Measurements from ENCODE around the gene BRIP1. TPM values are rescaled to one million over a fixed set of nuclear protein-coding genes. Genes with fewer than 3 reads are reported as not detected.
"Not testable (repeated sequence)": the region's sequence is repeated elsewhere in the genome, so short reads cannot be mapped to it uniquely, and the experiment has no call there.

Gene BRIP1
- polyA plus RNA-seq: 2.7 TPM

- no peaks in the 10 kb centered on the region for H3K36me3 Mint-ChIP-seq
- H3K4me1 Mint-ChIP-seq: peaks cover 13 to 32% (median 25%) of the 10 kb centered on the region in 3 donors
- H3K9me3 Mint-ChIP-seq: no peaks in the 10 kb centered on the region
- H3K4me3 Mint-ChIP-seq: peak within 1 kb of the TSS; percentile 93 to 100 (median 98)
- H3K27me3 Mint-ChIP-seq: no peaks in the 10 kb centered on the region
- peak within 1 kb of the TSS; percentile 83 to 94 (median 91) for H3K27ac Mint-ChIP-seq
Observed at GRCh38 chr17:61862975-61863800, at the start of gene BRIP1. Gene BRIP1 (minus strand): TSS chr17:61863528. CDS start chr17:61861539, 1,989 bp downstream.

- Mint-ChIP-seq H3K4me1 (peaks cover 4 to 9% (median 5%) of the 10 kb centered on the region in 3 donors), H3K4me3 (no peak overlapping the region), H3K27ac (no peak overlapping the region), H3K9me3 (no peaks in the 10 kb centered on the region), H3K27me3 (no peaks in the 10 kb centered on the region), H3K36me3 (peaks cover 9% of the 10 kb centered on the region)
Observed at GRCh38 chr17:61908292-61909037, 45.1 kb upstream of the BRIP1 start.

GRCh38 chr17:61907361-61907760 lies 44.0 kb upstream of the BRIP1 start:
- H3K36me3 Mint-ChIP-seq: peaks cover 9% of the 10 kb centered on the region
- peaks cover 4 to 10% (median 6%) of the 10 kb centered on the region in 3 donors for H3K4me1 Mint-ChIP-seq
- H3K9me3 Mint-ChIP-seq: no peaks in the 10 kb centered on the region
- no peak overlapping the region for H3K4me3 Mint-ChIP-seq
- H3K27me3 Mint-ChIP-seq: no peaks in the 10 kb centered on the region
- H3K27ac Mint-ChIP-seq: no peak overlapping the region

GRCh38 chr17:61904094-61904710 lies 40.9 kb upstream of the BRIP1 start:
- peaks cover 4 to 10% (median 6%) of the 10 kb centered on the region in 3 donors for H3K4me1 Mint-ChIP-seq
- no peaks in the 10 kb centered on the region for H3K9me3 Mint-ChIP-seq
- H3K36me3 Mint-ChIP-seq: peaks cover 7% of the 10 kb centered on the region
- H3K27me3 Mint-ChIP-seq: no peaks in the 10 kb centered on the region
- H3K27ac Mint-ChIP-seq: peak overlapping the region; percentile 47 to 99 (median 75)
- H3K4me3 Mint-ChIP-seq: peak overlapping the region; percentile 5 to 85 (median 72)

GRCh38 chr17:61903251-61903650 lies 39.9 kb upstream of the BRIP1 start:
- H3K36me3 Mint-ChIP-seq: peaks cover 10% of the 10 kb centered on the region
- H3K9me3 Mint-ChIP-seq: no peaks in the 10 kb centered on the region
- H3K4me1 Mint-ChIP-seq: peaks cover 4 to 10% (median 6%) of the 10 kb centered on the region in 3 donors
- no peak overlapping the region for H3K27ac Mint-ChIP-seq
- no peaks in the 10 kb centered on the region for H3K27me3 Mint-ChIP-seq
- H3K4me3 Mint-ChIP-seq: no peak overlapping the region

GRCh38 chr17:61897548-61898180 lies 34.3 kb upstream of the BRIP1 start:
- no peak overlapping the region for H3K4me3 Mint-ChIP-seq
- H3K4me1 Mint-ChIP-seq: no peaks in the 10 kb centered on the region
- H3K27ac Mint-ChIP-seq: no peak overlapping the region
- H3K9me3 Mint-ChIP-seq: no peaks in the 10 kb centered on the region
- no peaks in the 10 kb centered on the region for H3K27me3 Mint-ChIP-seq
- peaks cover 11% of the 10 kb centered on the region for H3K36me3 Mint-ChIP-seq

GRCh38 chr17:61895391-61895790 lies 32.1 kb upstream of the BRIP1 start:
- Mint-ChIP-seq H3K9me3 (no peaks in the 10 kb centered on the region), H3K27me3 (no peaks in the 10 kb centered on the region), H3K4me1 (no peaks in the 10 kb centered on the region), H3K4me3 (no peak overlapping the region), H3K36me3 (peaks cover 10% of the 10 kb centered on the region), H3K27ac (no peak overlapping the region)

- not testable (repeated sequence) for H3K27ac Mint-ChIP-seq, H3K9me3 Mint-ChIP-seq, H3K36me3 Mint-ChIP-seq, H3K4me3 Mint-ChIP-seq, H3K4me1 Mint-ChIP-seq, H3K27me3 Mint-ChIP-seq
Observed at GRCh38 chr17:61894310-61894709, 31.0 kb upstream of the BRIP1 start.

GRCh38 chr17:61887733-61888132 lies 24.4 kb upstream of the BRIP1 start:
- not testable (repeated sequence) for H3K36me3 Mint-ChIP-seq, H3K9me3 Mint-ChIP-seq, H3K27ac Mint-ChIP-seq, H3K4me3 Mint-ChIP-seq, H3K4me1 Mint-ChIP-seq, H3K27me3 Mint-ChIP-seq

GRCh38 chr17:61885865-61886264 lies 22.5 kb upstream of the BRIP1 start:
- not testable (repeated sequence) for H3K27ac Mint-ChIP-seq, H3K9me3 Mint-ChIP-seq, H3K36me3 Mint-ChIP-seq, H3K27me3 Mint-ChIP-seq, H3K4me3 Mint-ChIP-seq, H3K4me1 Mint-ChIP-seq

GRCh38 chr17:61884864-61885263 lies 21.5 kb upstream of the BRIP1 start:
- peaks cover 6% of the 10 kb centered on the region for H3K36me3 Mint-ChIP-seq
- no peaks in the 10 kb centered on the region for H3K9me3 Mint-ChIP-seq
- H3K27ac Mint-ChIP-seq: no peak overlapping the region
- no peak overlapping the region for H3K4me3 Mint-ChIP-seq
- H3K27me3 Mint-ChIP-seq: no peaks in the 10 kb centered on the region
- no peaks in the 10 kb centered on the region for H3K4me1 Mint-ChIP-seq

- Mint-ChIP-seq H3K4me3 (no peak overlapping the region), H3K4me1 (no peaks in the 10 kb centered on the region), H3K9me3 (no peaks in the 10 kb centered on the region), H3K36me3 (no peaks in the 10 kb centered on the region), H3K27me3 (no peaks in the 10 kb centered on the region), H3K27ac (no peak overlapping the region)
Observed at GRCh38 chr17:61880589-61881102, 17.3 kb upstream of the BRIP1 start.

GRCh38 chr17:61878984-61879612 lies 15.8 kb upstream of the BRIP1 start:
- H3K4me3 Mint-ChIP-seq: no peak overlapping the region
- no peaks in the 10 kb centered on the region for H3K4me1 Mint-ChIP-seq
- no peaks in the 10 kb centered on the region for H3K36me3 Mint-ChIP-seq
- H3K27ac Mint-ChIP-seq: no peak overlapping the region
- H3K9me3 Mint-ChIP-seq: no peaks in the 10 kb centered on the region
- H3K27me3 Mint-ChIP-seq: no peaks in the 10 kb centered on the region

GRCh38 chr17:61878520-61878919 lies 15.2 kb upstream of the BRIP1 start:
- no peak overlapping the region for H3K4me3 Mint-ChIP-seq
- H3K27me3 Mint-ChIP-seq: no peaks in the 10 kb centered on the region
- no peaks in the 10 kb centered on the region for H3K36me3 Mint-ChIP-seq

More at GRCh38 chr17:61878520-61878919, 15.2 kb upstream of the BRIP1 start:
- Mint-ChIP-seq H3K27ac (no peak overlapping the region), H3K4me1 (no peaks in the 10 kb centered on the region), H3K9me3 (no peaks in the 10 kb centered on the region)
